ENCODE data around the gene MCTP1.
"Not testable (repeated sequence)": the region's sequence is repeated elsewhere in the genome, so short reads cannot be mapped to it uniquely, and the experiment has no call there.

Gene MCTP1

GRCh38 chr5:95148453-95148852 lies 136.4 kb downstream of the MCTP1 start:
- no peak for TF ChIP-seq CTCF (IDR thresholded peaks at IDR 0.05; ENCODE audit: extremely low read depth, missing control alignments)
- DNase-seq (ENCODE audit: low spot score), result no peak

GRCh38 chr5:95143858-95144257 lies 141.0 kb downstream of the MCTP1 start:
- not testable (repeated sequence) for DNase-seq (ENCODE audit: low spot score)

- no peak for DNase-seq (ENCODE audit: low spot score)
- TF ChIP-seq CTCF (IDR thresholded peaks at IDR 0.05; ENCODE audit: extremely low read depth, missing control alignments), result no peak
Observed at GRCh38 chr5:95142145-95142544, 142.7 kb downstream of the MCTP1 start.

- no peak for DNase-seq (ENCODE audit: low spot score)
- TF ChIP-seq CTCF (IDR thresholded peaks at IDR 0.05; ENCODE audit: extremely low read depth, missing control alignments), result no peak
Observed at GRCh38 chr5:95141141-95141540, 143.8 kb downstream of the MCTP1 start.

DNA sequence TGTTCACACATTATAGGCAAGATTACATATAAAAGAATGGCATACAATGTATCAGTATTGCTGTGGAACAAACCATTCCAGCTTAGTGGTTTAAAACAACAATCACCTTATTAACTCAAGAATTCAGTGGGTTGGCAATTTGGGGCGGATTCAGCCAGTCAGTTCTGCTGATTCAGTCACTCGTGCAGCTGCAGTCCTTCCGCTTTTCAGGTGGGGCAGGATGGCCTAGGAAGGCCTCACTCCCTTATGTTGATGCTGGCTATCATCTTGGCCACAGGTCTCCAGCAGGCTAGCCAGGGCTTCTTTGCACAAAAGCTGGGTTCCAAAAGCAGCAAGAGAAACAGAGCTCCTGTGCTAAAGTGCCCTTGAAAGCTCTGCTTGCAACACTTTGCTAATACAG lies 150.6 kb downstream of the MCTP1 start:
- TF ChIP-seq CTCF (IDR thresholded peaks at IDR 0.05; ENCODE audit: extremely low read depth, missing control alignments), result no peak
- no peak for DNase-seq (ENCODE audit: low spot score)

DNA sequence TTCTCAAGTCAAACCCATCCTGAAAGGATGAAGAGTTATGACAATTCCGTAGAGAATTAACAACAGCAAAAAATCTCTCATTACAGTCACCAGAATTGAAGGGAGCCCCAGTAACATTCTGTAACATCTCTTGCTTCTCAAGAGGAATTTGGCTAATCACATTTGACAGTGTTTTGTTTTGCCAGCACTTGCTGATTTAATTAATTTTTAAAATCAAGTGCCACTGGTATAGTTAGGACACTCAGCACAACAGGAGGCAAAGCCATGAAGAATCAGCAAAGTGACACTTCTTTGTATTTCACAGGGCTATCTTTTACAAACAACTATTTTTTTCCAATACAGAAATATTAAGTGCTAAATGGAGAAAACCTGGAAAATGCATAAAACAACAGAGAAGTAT lies 152.8 kb downstream of the MCTP1 start:
- no peak for DNase-seq (ENCODE audit: low spot score)
- no peak for TF ChIP-seq CTCF (IDR thresholded peaks at IDR 0.05; ENCODE audit: extremely low read depth, missing control alignments)

GRCh38 chr5:95130941-95131340 lies 154.0 kb downstream of the MCTP1 start:
- DNase-seq (ENCODE audit: low spot score), result no peak
- no peak for TF ChIP-seq CTCF (IDR thresholded peaks at IDR 0.05; ENCODE audit: extremely low read depth, missing control alignments)

DNA sequence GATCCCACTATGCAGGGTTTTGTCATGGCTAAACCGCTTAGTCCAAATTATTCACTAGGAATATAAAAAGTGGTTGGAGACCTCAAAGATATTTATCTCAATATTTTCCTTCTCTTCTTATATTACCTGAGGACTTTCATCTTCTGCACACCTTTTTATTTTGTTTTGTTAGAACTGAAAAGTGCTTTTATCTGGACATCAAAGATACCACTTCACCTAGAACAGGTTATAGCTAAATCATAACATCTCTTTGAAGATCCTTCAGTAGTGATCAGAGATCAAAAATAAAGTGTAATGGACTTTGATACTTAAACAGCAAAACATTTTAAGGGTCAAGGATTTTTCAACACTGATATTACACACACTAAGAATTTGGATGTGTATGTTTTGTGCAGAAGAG lies 160.2 kb downstream of the MCTP1 start:
- no peak for TF ChIP-seq CTCF (IDR thresholded peaks at IDR 0.05; ENCODE audit: extremely low read depth, missing control alignments)
- no peak for DNase-seq (ENCODE audit: low spot score)

Data from GM20000 (cell line).